ENCODE results near the gene DGKH.
A peak's percentile ranks its signal among the peaks of the same experiment; 100 is the strongest.

The DGKH gene

GRCh38 chr13:42114278-42114677, 65.8 kb downstream of the DGKH start:
- TF ChIP-seq CTCF (IDR thresholded peaks at IDR 0.05; ENCODE audit: extremely low read depth, missing control alignments) = no peak
- no peak for DNase-seq (ENCODE audit: low spot score)

DNA sequence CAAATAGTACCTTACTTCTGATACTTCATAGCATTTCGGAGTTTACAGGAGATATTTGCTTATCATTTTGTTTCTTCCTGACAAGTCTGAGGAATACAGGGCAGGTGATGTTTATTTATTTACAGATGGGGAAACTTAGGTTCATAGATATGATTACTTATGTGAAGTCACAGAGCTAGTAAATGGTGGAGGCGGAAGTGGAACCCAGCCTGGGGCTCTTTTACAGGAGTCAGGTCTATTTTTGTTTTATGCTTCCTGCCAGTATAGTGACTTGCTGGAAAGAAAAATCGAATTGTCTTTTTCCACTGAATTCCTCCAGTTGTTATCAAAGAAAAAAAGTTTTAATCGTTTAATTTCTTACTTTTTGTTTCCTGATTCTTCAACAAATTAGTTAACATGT, 66.5 kb downstream of the DGKH start:
- TF ChIP-seq CTCF (IDR thresholded peaks at IDR 0.05; ENCODE audit: extremely low read depth, missing control alignments) = no peak
- no peak for DNase-seq (ENCODE audit: low spot score)

GRCh38 chr13:42116225-42116624, 67.8 kb downstream of the DGKH start:
- no peak for TF ChIP-seq CTCF (IDR thresholded peaks at IDR 0.05; ENCODE audit: extremely low read depth, missing control alignments)
- DNase-seq (ENCODE audit: low spot score) = no peak

DNA sequence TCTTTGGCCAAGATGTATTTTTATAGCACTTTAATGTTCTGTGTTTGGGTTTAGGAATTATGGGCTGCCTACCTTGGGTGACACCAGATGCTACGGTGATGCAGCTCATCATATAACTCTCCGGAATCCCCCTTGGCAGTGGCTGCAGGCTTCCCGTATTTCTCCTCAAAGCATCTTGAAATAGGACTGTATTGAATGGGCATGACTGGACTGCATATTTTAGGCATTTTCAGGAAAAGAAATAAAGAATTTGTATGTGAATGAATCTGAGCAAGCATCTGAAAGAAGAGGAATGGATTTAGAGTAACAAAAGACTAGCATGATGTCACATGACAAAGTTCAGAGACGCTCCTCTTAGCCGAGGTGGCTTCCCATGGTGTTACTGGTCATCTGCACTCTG, 70.6 kb downstream of the DGKH start:
- DNase-seq (ENCODE audit: low spot score) = no peak
- no peak for TF ChIP-seq CTCF (IDR thresholded peaks at IDR 0.05; ENCODE audit: extremely low read depth, missing control alignments)

DNA sequence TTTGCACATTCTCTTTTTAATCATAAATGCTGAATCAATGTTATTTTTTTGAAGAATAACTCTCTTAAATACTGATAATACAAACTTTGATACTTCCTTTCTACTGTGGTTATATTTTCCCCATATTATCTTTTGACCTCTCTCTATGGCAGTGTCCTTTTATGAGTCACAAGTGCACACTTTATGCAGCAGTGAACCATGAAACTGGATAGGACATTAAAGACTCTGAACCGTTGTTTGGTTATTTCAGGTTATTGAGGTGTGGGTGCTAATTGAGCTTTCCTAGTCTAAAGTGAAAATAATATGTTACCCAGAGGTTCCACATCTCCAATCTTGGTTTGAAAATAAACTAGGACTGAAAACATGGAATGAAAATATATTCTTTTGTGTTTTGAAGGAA, 71.4 kb downstream of the DGKH start:
- peak; percentile 11 for DNase-seq (ENCODE audit: low spot score)
- TF ChIP-seq CTCF (IDR thresholded peaks at IDR 0.05; ENCODE audit: extremely low read depth, missing control alignments) = no peak

GRCh38 chr13:42123600-42123999, 75.2 kb downstream of the DGKH start:
- DNase-seq (ENCODE audit: low spot score) = no peak
- no peak for TF ChIP-seq CTCF (IDR thresholded peaks at IDR 0.05; ENCODE audit: extremely low read depth, missing control alignments)

DNA sequence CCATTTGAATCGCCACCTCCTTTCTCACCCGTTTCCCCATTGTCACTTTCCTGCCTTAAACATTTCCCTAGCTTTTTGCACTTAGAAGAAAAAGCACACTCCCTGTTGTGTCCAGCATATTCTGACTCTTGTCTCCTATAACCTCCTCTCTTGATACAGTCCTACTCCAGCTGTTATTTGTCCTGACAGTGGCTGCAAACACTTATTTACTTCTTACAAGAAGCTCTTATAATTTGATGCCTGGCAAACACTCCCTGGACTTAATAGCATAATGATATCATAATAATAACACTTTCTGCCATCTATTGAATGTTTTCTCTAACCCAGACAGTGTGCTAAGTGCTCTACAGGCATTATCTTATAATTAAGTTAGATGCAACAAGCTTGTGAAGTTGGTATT, 76.6 kb downstream of the DGKH start:
- DNase-seq (ENCODE audit: low spot score) = no peak
- TF ChIP-seq CTCF (IDR thresholded peaks at IDR 0.05; ENCODE audit: extremely low read depth, missing control alignments) = no peak
